Ishikawa (cell line): ENCODE measurements around the gene TMEM243.

ENCODE experiments used
- CEBPB ChIP-seq: IDR thresholded peaks from 2 replicates; pipeline ENCODE4 v1.6.1; 2012
- EGR1 ChIP-seq: IDR thresholded peaks from 2 replicates; pipeline ENCODE4 v1.6.1; 2012
- EP300 ChIP-seq: IDR thresholded peaks from 2 replicates; pipeline ENCODE4 v1.6.1; 2012; ENCODE audit warnings: borderline replicate concordance
- MAX ChIP-seq: IDR thresholded peaks from 2 replicates; pipeline ENCODE4 v1.6.1; 2012
- REST ChIP-seq: IDR thresholded peaks from 2 replicates; pipeline ENCODE4 v1.6.1; 2012; ENCODE audit warnings: low read depth, mild to moderate bottlenecking
- TAF1 ChIP-seq: IDR thresholded peaks from 2 replicates; pipeline ENCODE4 v1.6.1; 2012; ENCODE audit warnings: low read depth, mild to moderate bottlenecking
- ZBTB7A ChIP-seq: IDR thresholded peaks from 2 replicates; pipeline ENCODE4 v1.6.1; 2012; ENCODE audit warnings: low read depth

- TF ChIP-seq EP300 (no peak), EGR1 (no peak), ZBTB7A (no peak), TAF1 (no peak), CEBPB (no peak), MAX (no peak), REST (no peak)
These were observed 71.1 kb downstream of the TMEM243 start for GRCh38 chr7:87148332-87148955.
